AML-193 (cell line): Measurements from ENCODE around the gene VARS2.
"Not testable (repeated sequence)": the region's sequence is repeated elsewhere in the genome, so short reads cannot be mapped to it uniquely, and the experiment has no call there.

Source experiments
- DNase-seq, 2 experiments: peaks; one replicate each; lab custom pipeline; 2025; lab: John Stamatoyannopoulos, UW

The VARS2 gene

GRCh38 chr6:30914076-30914853, at the start of gene VARS2:
Gene VARS2 (plus strand): TSS chr6:30914238. CDS start chr6:30914837, 599 bp downstream.
- peak; percentile 84 to 90 for DNase-seq

- no peak for DNase-seq
Measured at GRCh38 chr6:30864325-30864724, 49.7 kb upstream of the VARS2 start.

GRCh38 chr6:30869241-30869749, 44.7 kb upstream of the VARS2 start:
- not testable (repeated sequence) for DNase-seq

GRCh38 chr6:30870546-30870945, 43.5 kb upstream of the VARS2 start:
- no peak for DNase-seq

DNA sequence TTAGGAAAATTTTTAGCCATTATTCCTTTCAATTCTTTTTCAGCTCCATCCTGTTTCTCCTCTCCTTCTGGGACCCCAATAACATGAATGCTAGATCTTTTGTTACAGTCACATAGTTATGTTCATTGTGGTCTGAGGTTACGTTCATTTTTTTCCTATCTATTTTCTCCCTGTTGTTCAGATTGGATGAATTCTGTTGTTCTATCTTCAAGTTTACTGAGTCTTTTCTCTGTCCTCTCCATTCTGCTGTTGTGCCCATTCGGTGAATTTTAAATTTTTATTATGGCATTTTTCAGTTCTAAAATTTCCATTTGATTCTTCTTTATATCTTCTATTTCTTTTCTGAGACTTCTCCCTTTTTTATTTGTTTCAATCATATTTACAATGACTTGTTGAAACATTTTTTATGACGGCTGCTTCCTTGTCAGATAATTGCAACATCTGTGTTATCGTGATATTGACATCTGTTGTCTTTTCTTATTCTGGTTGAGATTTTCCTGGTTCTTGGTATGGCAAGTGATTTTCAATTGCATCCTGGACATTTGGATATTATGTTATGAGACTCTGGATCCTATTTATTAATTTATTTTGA, 42.4 kb upstream of the VARS2 start:
- DNase-seq: no peak

DNA sequence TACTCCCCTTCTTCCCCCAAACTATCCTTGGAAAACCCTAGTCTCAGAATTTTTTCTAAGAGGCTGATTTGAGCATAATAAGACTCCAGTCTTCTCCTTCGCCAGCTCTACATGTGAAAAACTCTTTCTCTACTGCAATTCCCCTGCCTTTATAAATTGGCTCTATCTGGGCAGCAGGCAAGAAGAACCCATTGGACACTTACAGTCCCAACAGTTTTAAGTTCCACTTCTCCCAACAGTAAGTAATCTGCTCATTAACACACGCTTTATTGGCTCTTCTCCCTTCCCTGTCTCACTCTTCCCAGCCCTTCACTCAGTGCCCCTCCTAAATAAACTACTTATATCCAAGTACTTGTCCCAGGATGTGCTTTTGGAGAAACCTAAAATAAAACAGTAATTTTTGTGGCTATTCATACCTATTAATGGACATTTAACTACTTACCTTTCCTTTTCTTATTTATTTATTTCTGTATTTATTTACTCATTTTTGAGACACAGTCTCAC, 40.8 kb upstream of the VARS2 start:
- DNase-seq: no peak

DNA sequence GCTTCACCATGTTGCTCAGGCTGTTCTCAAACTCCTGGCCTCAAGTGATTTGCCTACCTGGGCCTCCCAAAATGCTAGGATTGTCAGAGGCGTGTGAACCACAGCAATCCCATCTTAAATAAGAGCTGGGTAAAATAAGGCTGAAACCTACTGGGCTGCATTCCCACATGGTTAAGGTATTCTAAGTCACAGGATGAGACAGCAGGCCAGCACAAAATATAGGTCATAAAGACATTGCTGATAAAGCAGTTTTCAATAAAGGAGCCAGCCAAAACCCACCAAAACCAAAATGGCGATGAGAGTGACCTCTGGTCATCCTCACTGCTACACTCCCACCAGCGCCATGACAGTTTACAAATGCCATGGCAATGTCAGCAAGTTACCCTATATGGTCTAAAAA, 40.2 kb upstream of the VARS2 start:
- DNase-seq: not testable (repeated sequence)

- DNase-seq: no peak
Measured at GRCh38 chr6:30875244-30876038, 38.6 kb upstream of the VARS2 start.

DNA sequence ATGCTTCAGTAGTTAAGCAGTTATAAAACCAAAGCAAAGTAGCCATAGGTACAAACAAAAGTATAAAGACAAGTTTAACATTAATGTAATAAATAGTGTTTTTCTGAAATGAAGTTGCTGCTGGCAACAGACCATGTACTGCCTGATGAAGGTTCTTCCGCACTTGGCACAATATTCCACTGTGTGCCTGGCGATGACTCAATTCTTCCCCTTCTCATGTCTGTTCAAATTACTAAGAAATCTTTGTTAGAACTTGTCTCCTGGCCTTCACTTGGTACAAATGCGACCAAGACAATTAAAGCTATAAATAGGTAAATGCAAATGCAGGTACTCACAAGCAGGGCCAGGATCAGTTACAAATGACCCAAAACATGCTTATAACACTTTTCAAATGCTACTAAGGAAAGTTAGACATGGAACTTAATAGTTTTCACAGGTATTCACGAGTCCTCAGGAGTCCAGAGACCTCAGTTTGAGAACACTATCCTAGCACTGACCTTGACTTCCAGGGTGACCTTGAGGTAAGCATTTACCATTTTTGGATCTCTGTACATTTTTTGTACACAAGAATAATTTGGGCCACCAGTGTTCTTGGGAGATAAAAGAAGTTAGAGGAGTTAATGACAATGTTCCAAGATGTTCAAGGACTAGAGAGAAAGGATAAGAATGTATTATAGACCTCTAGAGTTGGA, 37.9 kb upstream of the VARS2 start:
- no peak for DNase-seq

DNA sequence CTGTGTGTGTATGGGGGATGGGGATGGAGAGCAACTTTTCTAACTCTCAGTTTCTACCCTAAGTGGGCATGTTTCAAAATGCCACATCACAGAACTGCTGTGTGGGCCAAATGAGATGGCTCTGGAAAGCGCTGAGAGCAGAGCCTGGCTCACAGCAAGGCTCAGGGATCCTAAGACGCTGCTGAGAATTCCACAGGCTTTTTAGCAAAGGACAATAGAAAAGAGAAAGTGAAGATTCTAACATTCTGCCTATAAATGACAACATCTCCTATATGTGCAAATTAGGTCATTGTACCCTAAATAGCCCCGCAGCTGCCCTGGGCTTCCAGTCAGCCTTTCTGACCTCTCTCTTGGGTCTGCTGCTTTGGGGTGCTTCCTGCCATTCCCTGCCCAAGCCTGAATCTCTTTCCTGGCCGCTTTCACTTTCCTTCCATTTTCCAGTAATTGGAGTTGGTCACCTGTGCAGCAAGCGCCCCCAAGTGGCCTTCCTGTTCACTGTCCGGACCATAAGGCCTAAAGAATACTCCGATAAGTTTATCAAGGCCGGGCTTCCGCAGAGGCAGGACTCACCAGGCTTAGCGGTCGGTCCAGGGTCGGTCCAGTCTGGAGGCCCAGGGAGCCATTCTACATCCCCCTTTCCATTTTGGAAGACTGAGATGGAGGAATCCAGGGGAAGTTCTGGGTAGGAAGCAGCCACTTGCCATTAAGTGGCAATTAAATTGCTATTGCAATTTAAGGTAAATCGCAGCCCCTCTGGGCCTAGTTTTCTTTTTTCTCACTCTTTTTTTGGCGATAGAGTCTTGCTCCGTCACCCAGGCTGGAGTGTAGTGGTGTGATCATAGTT, 36.4 kb upstream of the VARS2 start:
- DNase-seq: peak; percentile 63 to 72

DNA sequence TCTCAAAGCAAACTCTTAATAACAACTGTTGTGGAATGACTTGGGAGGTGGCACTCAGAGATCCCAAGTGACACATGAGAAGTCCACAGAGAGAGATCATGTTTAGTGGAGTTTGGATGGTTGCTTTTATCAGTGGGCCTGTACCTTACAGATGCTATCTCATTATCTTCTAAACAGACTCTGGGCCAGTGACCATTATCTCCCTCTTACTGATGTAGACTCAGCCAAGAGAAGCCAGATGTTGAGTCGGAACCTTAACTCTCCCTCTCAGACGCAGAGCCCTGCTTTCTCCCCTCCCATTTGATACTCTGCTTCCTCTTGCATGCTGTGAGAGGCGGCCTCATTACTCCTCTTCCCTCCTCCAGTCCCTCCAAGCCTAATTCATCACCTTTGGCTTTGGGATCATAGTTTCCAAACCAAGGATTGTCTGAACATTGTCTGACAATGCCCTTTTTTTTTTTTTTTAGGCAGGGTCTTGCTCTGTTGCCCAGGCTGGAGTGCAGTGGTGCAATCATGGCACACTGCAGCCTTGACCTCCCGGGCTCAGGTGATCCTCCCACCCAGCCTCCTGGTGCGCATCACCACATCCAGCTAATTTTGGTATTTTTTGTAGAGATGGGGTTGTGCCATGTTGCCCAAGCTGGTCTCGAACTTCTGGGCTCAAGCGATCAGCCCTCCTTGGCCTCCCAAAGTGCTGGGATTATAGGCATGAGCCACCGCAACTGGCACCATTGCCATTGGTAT, 34.2 kb upstream of the VARS2 start:
- no peak for DNase-seq

GRCh38 chr6:30880698-30881252, 33.3 kb upstream of the VARS2 start:
- DNase-seq: no peak

DNA sequence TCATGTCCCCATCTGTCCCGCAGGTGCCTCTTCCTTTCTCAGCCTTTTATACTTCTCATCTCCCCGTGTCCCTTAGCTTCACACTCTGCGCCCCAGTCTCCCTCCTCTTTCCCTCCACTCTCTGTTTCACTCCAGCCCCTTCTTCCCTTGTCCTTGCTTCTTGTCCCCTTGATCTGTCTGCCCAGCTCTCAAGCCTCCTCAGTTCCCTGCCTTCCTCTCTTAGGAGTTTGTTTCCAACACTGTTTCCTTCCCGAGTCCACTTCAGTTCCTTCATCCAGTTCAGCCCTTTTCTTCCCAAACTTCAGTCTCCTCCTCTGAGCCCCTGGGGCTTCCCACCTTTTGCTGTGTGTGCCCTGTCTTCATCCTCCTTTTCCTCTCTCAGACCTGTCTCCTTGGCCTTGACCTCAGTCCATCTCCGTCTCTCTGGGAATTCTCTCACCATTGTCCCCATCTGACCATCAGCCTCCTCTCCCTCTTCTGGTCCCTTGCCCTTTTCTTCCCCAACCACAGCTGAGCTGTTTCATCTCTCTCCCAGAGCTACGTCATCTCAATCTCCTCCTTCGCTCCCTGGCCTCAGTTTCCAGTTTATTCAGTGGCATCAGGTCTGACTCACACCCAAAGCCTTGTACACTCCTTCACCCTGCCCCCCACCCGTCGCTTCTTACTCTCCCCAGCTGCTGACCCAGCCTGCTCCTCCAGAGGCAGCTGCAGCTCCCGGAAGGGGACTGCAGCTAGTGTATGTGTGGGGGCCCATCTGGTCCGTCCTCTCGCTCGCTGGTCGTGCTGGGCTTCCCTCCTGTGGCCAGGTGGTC, 32.4 kb upstream of the VARS2 start:
- no peak for DNase-seq

GRCh38 chr6:30882204-30882758, 31.8 kb upstream of the VARS2 start:
- no peak for DNase-seq

DNA sequence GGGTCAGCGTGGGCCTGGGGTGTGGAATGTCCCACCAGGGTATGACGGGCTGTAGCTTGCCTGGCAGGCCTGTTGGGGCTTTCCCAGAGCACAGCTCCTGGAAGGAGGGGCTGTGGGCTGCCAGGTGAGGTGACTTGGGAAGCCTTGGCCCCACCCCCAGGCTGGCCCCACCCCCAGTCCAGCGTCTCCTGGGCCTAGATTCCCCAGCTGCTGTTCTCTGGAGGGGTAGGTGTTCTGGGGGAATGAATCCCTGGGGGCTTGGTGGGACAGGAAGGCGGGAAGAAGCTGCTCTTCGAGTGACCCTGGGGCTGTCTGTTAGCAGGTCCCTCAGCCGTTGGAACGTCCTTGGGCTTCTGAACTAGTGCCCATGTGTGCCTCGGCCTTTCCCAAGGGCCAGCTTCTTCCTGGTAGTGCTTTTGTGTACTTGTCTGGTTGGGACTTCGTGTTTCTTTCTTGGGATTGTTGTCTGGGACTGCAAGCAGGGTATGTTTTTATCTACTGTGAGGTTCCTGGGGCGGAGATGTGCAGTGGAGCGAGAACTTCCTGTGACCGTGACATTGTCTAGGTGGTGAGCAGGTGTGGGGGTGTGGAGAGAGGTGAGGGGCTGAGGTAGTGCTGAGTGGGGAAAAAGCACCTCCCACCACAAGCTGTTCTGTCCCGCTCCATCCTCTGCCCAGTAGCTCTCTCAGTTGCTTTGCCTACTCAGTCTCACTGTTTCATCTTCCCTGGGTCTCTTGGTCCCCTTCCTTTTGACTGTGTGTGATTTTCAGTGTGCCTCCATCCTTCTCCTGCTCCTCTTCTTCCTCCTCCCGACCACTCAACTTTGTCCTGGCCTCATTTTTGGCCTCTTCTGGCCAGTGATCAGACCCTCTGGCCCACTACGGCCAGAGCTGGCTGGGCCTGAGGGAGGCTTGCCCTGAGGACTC, 31.0 kb upstream of the VARS2 start:
- no peak for DNase-seq

GRCh38 chr6:30883685-30884520, 30.1 kb upstream of the VARS2 start, which contains the start of gene DDR1:
Gene DDR1 (plus strand): TSS chr6:30884519. CDS start chr6:30888730, 4,211 bp downstream.
- DNase-seq: no peak
